ENCODE measurements around the gene MSRB3.

- TF ChIP-seq, protein P1, sequence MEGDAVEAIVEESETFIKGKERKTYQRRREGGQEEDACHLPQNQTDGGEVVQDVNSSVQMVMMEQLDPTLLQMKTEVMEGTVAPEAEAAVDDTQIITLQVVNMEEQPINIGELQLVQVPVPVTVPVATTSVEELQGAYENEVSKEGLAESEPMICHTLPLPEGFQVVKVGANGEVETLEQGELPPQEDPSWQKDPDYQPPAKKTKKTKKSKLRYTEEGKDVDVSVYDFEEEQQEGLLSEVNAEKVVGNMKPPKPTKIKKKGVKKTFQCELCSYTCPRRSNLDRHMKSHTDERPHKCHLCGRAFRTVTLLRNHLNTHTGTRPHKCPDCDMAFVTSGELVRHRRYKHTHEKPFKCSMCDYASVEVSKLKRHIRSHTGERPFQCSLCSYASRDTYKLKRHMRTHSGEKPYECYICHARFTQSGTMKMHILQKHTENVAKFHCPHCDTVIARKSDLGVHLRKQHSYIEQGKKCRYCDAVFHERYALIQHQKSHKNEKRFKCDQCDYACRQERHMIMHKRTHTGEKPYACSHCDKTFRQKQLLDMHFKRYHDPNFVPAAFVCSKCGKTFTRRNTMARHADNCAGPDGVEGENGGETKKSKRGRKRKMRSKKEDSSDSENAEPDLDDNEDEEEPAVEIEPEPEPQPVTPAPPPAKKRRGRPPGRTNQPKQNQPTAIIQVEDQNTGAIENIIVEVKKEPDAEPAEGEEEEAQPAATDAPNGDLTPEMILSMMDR (conservative IDR thresholded peaks at IDR 0.05; ENCODE audit: low read length), result no peak
- TF ChIP-seq EZH2phosphoT487 (IDR thresholded peaks at IDR 0.05; ENCODE audit: borderline replicate concordance), result no peak
Observed at GRCh38 chr12:65294641-65295262, 16.3 kb downstream of the MSRB3 start.
